GM18909 (cell line): ENCODE data around the gene TBC1D17.

Experiments
- ATAC-seq: cut with Tn5 transposase; IDR thresholded peaks from one replicate; pipeline ENCODE4 v1.9.1; 2021; ENCODE audit warnings: mild to moderate bottlenecking; ENCODE audit not compliant: unreplicated experiment, poor library complexity

Gene TBC1D17

DNA sequence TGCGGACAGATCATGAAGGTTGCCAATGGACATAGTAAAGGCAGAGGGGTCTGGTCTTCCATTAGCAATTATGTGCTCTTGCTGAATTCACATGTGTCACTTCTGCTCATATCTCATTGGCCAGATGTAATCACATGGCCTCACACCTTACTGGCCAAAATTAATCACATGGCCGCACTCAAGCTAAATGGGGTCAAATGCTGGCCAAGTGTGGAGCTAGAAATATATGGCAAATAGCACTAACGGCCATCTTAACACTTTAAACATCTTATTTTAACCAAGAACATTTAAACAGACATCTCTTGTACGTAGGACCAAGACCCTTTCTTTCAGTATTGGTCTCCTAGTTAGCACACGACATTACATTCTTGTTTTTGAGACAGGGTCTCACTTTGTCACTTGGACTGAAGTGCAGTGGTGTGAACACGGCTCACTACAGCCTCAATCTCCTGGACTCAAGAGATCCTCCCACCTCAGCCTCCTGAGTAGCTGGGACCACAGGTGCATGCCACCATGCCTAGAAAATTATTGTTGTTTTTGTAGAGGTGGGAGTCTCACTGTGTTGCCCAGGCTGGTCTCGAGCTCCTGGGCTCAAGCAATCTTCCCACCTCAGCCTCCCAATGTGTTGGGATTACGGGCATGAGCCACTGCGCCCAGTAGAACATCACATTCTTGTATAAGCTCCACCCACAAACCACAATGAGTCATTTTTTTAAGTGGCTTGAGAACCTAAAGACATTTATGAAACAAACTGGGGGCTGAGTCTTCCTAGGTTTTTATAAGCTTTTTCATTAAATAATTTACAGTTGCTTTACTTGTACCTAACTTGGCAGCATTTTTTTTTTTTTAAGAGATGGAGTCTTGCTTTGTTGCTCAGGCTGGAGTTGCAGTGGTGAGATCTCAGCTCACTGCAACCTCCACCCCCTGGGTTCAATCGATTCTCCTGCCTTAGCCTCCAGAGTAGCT is 29.5 kb upstream of the TBC1D17 start:
- no peak for ATAC-seq

DNA sequence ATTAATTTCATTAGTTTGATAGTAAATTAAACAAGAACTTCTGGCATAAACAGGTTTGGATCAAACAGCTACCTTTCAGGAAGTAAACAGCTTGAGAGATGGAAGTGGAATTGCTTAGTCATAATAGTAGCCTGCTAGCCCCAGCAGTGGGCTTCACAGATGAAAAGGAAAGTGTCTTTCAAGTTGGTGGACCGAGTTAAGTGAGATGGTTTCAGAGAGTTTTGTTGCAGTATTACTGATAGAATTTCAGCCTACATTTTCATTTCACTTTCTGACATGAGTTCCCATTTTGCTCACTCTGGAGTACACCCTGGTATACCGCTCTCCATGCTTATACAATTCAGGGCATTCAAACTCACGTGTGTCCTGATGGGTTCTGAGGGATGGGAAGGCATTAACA is 28.6 kb upstream of the TBC1D17 start:
- ATAC-seq, result no peak

DNA sequence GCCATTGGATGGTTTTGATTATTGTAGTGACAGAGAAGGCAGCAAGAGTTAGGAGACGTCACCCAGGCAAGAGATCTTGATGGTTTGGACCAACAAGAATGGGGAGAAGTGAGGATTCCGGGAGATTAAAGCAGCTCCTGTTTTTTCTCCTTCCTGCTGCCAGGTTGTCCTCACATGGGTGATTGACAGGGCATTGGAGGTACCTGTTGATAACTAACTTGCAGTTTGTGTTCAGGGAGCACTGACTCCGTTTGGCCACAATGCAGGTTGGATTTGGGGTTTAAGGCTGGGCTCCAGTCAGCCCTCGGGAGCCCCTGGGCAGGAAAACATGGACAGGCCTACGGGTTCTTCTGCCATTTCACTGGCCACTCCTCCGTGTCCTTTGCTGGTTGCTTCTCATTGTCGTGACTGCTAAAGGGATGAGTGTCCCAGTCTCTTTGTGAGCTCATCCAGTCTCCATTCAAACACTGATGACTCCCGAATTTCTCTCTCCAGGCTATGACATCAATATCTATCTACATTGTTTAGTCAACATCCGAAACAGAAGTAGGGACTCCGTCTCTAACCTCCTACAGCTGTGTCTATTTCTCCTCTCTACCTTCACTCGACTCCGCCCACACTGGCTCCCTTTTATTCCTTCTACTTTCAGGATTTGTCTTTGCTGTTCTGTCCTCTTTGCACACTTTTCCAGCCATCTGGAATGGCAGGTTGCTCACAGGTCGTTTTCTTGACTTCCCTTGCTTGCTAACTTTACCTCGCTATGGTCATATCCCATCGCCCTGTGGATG is 27.9 kb upstream of the TBC1D17 start:
- ATAC-seq, result no peak

DNA sequence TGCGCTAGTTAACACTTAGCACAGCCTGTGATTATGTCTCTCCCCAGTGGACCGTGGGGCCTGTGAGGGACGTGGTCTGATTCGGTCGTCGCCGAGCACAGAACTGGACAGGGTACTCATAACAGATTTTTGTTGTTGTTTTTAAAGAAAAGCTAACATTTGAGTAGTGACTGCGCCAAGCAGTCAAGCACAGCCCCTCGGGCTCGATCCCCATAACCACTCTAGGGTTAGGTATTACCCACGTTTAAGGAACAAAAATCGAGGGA is 27.3 kb upstream of the TBC1D17 start:
- no peak for ATAC-seq

DNA sequence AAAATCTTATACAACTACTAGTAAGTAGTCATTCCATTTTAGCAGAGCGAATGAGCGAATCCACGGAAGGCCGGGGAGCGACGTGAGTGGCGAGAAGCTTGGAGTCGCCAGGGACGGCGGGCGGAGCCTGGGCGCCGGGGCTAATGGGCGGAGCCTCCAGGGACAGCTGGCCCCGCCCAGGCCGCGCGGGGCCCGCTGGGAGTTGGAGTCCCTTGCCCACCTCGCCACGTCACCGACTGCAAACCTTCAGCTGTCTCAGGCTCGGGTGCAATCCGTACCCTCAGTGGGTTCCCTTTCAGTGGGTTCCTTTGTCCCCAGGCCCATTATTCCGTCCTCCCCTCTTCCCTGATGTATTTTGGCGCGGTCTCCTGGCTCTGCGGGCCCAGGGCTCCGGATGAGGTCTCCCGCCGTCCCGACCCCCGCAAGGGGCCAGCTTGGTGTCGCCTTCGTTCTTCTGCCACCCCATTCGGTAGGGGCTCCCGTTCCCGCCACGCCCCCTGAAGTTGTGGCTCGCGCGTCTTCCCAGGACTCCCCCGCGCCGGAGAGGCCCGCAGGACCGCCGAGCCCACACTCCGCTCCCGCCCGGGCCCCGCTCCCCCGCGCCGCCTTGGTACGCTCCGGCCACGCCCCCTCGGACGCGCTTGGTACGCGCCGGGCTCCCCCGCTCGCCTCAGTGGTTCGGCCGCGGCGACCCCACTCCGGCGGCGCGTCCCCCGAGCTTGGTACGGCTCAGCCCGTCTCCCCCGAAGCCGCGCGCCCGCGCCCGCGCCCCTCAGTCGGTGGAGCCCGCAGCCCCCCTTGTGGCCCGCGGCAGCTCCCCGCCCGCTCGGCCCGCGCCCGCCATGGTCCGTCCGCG is 26.8 kb upstream of the TBC1D17 start, which contains the start of gene PTOV1:
TSS of gene PTOV1 (plus strand) at position 673 of the 856 bp plus-strand sequence.
- ATAC-seq, result peak; percentile 75

DNA sequence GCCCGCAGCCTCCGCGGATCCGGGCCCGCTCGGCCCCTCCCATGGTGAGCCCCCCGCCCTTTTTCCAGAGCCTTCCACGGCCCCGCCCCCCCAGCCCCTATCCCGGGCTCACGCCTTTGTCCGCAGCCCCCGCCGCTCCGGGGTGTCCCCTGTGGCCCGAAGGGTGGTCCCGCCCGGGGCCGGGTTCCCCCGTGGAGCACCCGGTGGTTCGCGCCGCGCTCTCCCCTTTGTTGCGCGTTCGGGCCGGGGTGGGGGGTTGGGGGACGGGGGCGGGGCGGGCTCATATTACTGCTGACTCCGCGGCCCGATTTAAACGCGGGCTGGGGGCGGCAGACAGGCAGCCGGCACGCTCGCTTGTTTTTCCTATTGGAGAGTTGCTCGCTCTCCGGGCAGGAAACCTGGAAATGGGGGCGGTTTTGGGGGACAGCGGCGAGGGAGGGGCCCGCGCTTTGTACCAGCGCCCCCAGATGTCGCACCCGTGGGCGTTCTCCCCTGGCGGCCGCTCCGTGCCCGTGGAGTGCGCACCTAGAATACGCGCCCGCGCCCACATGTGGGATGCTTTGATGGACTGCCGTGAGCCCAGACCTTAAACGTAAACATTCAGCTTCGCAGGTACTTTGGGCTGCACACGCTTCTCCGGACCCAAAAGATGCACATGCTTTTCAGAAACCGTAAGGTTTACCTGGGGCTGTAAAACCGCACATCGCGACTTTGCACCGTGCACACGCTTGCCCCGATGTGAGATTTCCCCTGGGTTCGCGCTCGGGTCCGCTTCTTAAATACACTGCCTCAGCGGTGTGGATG is 25.8 kb upstream of the TBC1D17 start:
- ATAC-seq, result no peak

DNA sequence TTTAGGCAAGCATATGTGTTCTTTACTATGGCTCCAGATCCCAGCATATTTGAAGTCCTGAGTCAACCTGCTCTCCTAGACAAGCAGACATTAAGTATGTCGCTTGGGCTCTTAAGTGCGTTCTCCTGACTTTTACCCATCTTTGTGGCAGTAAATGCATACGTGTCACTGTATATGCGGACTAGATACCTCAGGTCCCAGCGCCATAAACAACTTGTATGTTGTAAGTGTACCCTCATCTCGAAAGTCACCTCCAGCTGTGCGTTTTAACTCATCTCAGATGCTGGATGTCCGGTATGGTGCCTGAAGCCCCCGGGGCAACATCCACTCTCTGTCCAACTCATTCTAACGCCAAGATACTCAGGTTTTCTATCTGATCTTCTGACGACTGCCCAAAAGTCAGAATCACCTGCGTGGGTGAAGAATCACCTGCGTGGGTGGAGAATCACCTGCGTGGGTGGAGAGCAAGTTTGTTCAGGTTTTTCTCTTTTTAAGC is 24.8 kb upstream of the TBC1D17 start:
- no peak for ATAC-seq

DNA sequence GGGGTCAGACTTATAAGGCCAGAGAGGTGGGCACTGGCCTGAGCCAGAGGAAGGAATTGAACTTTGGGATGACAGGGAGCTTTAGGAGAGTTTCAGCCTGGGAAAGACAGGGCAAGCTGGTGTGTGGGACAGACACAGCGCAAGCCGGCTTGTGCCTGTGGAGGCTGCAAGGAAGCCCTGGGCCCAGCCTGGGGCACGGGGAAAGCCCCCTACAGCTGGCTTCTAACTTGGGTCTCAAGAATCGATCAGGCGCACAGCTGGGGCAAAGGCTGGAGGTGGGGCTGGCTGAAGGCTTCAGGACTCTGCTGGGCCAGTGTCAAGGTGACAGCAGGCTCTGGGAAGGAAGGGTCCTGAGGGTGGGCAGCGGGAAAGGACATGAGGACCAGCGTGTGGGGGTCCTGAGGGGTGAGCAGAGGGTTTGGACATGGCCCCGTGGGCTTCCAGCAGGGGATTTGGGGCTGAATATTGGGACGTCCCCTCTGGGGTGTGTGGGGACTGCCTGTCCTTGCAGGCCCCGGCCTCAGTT is 23.6 kb upstream of the TBC1D17 start:
- no peak for ATAC-seq

DNA sequence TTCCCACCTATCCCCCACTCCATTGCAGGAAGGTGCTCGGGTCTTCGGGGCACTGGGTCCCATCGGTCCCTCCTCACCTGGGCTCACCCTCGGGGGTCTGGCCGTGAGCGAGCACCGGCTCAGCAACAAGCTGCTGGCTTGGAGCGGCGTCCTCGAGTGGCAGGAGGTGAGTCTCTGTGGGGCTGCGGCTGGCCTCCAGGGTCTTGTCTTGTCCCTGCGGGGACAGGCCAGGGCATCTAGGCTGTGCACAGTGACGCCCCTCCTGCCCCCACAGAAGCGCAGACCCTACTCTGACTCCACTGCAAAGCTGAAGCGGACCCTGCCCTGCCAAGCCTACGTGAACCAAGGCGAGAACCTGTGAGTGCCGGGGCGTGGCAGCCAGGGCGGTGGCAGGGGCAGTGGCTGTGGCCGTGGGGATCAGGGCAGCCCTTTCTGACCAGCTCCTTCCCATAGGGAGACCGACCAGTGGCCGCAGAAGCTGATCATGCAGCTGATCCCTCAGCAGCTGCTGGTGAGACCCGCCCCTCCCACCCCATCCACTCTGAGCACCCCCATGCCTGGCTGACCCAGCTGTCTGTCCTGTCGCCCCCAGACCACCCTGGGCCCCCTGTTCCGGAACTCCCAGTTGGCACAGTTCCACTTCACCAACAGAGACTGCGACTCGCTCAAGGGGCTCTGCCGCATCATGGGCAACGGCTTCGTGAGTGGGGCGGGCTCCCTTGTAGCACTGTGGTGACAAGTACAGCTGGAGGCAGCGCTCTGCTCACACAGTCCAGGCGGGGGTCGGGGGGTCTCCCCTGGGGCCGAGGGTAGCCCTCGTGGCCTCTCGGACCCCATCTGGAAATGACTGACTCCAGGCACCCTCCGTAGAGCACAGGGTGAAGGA is 22.9 kb upstream of the TBC1D17 start:
- no peak for ATAC-seq

DNA sequence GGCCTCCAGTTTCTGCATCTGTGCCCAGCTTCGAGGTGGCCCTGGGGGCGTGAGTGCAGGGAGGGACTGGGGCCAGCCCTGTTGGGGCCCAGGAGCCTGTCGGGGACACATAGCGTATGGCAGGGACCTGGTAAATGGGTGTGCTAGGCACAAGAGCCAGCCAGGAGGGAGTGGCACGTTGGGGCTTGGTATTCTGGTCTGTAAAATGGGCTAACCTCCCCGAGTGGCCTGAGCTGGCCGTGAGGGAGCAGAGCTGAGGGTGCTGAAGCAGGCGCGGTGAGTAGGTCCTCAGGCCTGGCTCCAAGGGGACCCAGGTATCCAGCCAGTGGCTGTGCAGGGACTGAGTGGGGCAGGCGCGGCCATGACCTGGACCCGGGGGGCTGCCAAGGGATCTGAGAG is 22.2 kb upstream of the TBC1D17 start:
- no peak for ATAC-seq

DNA sequence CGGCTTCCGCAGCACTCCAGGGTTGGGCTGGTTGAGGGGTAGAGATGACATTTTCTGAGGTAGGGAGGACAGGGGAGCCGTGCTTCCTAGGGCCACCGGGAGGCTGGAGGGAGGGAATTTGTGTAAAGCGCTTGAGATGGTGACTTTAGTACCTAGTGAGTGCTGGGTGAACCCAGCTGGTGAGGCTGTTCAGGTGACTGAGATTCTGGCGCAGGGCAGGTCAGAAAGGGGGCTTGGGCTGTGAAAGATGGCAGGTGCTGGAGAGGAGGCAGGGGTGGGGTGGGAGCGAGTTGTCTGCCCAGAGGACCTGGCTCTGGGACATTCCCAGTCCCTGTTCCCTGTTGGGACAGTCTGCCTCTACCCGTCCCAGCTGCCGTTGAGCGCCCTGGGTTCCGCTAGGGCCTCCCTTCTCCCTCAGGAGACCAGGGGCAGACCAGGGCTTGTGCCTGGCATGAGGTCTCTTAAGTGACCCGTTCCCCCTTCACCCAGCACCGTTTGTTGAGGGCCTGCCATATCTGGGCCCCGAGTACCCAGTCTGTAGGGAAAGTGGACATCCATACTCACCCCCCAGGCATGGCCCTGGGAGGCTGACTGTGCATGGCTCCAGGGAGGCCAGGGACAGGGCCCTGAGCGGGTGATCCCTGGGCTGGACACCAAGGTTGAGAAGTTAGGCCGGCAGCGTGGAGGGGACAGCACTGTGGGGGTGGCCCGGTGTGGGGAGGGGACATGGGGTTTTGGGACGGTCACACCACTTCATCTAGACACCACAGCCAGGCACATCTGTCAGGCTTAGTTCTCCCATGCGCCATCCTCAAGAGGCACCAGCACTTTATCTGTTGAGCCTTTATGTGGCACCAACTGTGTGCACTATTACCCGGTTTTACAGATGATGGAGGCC is 21.6 kb upstream of the TBC1D17 start:
- ATAC-seq, result no peak

DNA sequence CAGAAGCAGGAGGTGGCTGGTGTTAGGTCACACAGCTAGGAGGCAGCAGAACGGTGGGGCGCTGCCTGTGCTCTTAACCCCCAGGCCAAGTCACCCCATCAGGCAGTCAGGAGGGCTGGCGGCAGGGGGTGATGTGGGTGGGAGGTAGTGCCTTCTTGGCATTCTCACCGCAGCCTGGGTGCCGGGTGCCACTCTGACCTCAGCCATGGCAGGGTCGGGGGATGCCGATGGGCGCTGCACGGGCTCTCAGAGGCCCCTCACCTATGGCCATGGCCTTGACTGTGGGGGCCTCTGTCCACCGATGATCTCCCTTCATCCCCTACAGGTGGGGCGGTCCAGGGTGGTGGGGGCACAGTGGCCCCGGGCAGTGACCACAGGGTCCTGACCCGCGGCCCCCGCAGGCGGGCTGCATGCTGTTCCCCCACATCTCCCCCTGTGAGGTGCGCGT is 20.9 kb upstream of the TBC1D17 start:
- ATAC-seq, result no peak

DNA sequence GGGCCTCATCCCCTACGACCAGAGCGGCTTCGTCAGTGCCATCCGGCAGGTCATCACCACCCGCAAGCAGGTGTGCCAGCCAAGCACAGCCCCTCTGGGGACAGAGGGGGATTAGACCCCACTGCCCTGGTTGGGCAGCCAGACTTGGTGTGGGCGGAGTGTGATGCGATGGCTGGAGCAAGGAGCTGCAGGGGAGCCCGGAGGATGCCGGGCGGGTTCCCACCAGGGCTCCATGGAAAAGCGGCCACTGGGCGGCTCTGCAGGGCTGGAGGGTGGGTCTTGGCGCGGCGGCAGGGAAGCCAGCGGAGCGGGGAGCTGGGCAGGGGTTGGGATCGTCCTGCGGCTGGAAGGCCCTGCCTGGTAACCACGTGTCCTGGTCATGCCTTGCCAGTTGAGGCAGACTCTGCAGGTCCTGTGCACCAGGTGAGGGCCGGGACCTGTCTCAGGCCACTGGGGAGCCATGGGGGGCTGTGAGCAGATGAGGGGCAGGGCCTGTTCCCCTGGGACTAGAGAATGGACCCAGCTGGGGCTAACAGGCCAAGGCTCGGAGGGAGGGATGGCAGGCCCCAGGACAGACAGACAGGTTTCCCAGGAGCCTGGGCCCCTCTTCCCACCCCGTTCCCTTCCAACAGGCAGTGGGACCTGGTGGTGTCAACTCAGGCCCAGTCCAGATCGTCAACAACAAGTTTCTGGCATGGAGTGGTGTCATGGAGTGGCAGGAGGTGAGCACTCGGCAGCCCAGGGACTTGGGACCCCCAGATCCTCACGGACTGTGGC is 20.3 kb upstream of the TBC1D17 start:
- no peak for ATAC-seq

DNA sequence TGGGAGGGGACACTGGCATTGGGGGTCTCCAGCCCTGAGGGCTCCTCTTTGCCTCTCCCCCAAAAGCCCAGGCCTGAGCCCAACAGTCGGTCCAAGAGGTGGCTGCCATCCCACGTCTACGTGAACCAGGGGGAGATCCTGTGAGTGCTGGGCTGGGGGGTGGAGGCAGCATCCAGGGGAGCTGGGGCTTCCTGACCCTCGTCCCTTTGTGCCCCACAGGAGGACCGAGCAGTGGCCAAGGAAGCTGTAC is 19.7 kb upstream of the TBC1D17 start:
- no peak for ATAC-seq

DNA sequence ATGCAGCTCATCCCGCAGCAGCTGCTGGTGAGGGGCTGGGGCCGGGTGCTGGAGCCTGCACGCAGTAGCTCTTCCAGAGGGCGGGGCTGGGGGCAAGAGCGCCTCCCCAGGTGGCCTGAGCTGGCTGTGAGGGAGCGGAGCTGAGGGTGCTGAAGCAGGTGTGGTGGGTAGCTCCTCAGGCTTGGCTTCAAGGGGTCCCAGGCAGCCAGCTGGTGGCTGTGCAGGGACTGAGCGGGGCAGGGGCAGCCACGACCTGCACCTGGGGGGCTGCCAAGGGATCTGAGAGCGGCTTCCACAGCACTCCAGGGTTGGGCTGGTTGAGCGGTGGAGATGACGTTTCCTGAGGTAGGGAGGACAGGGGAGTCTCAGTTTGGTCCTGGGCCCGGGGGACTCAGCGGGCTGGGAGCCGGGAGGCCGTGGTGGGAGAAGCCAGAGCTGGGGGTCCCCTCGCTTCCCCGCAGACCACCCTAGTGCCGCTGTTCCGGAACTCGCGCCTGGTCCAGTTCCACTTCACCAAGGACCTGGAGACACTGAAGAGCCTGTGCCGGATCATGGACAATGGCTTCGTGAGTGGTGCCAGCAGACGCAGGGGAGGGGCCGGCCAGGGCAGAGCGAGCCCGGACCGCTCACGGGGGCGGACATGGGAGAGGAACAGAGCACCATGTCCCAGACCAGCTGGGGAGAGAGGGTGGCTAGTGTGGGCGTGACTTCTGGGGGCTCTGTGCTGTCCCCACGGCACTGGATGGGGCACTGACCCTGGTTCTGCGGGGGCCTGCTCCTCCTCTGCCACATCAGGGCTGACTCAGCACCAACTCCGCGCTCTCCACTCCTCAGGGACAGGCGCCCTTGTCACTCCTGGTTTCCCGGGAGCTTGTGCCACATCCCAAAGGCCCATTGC is 19.2 kb upstream of the TBC1D17 start:
- no peak for ATAC-seq
